ENCODE results near the gene OR2A42.
"Not testable (repeated sequence)": the region's sequence is repeated elsewhere in the genome, so short reads cannot be mapped to it uniquely, and the experiment has no call there.

OR2A42 gene

GRCh38 chr7:144223675-144224074 is 15.7 kb downstream of the OR2A42 start:
- H3K27ac ChIP-seq (ENCODE audit: low read length); H3K27me3 ChIP-seq (ENCODE audit: control insufficient read depth, insufficient read depth, low read length); DNase-seq (ENCODE audit: low read depth, low spot score); H3K4me3 ChIP-seq (ENCODE audit: low read length); H3K36me3 ChIP-seq (ENCODE audit: control insufficient read depth, insufficient read depth, low read length); H3K4me1 ChIP-seq (ENCODE audit: control insufficient read depth, insufficient read depth, low read length); H3K9me3 ChIP-seq (ENCODE audit: control insufficient read depth, insufficient read depth, low read length): not testable (repeated sequence)

GRCh38 chr7:144220531-144220930 is 18.9 kb downstream of the OR2A42 start:
- H3K27me3 ChIP-seq (ENCODE audit: control insufficient read depth, insufficient read depth, low read length); H3K36me3 ChIP-seq (ENCODE audit: control insufficient read depth, insufficient read depth, low read length); H3K9me3 ChIP-seq (ENCODE audit: control insufficient read depth, insufficient read depth, low read length); DNase-seq (ENCODE audit: low read depth, low spot score); H3K4me3 ChIP-seq (ENCODE audit: low read length); H3K27ac ChIP-seq (ENCODE audit: low read length); H3K4me1 ChIP-seq (ENCODE audit: control insufficient read depth, insufficient read depth, low read length): not testable (repeated sequence)

- no CpG with 5 or more reads among the region's 4 CpGs for WGBS (ENCODE audit: insufficient coverage, insufficient read length)
These were observed 20.3 kb downstream of the OR2A42 start for GRCh38 chr7:144219149-144219548.

GRCh38 chr7:144218581-144218980 is 20.8 kb downstream of the OR2A42 start:
- not testable (repeated sequence) for H3K27me3 ChIP-seq (ENCODE audit: control insufficient read depth, insufficient read depth, low read length); H3K9me3 ChIP-seq (ENCODE audit: control insufficient read depth, insufficient read depth, low read length); DNase-seq (ENCODE audit: low read depth, low spot score); H3K4me3 ChIP-seq (ENCODE audit: low read length); H3K4me1 ChIP-seq (ENCODE audit: control insufficient read depth, insufficient read depth, low read length); H3K36me3 ChIP-seq (ENCODE audit: control insufficient read depth, insufficient read depth, low read length); H3K27ac ChIP-seq (ENCODE audit: low read length)
- WGBS (ENCODE audit: insufficient coverage, insufficient read length), result no CpG with 5 or more reads among the region's 1 CpG

More at GRCh38 chr7:144219149-144219548, 20.3 kb downstream of the OR2A42 start:
- H3K4me1 ChIP-seq (ENCODE audit: control insufficient read depth, insufficient read depth, low read length); DNase-seq (ENCODE audit: low read depth, low spot score); H3K27ac ChIP-seq (ENCODE audit: low read length); H3K4me3 ChIP-seq (ENCODE audit: low read length); H3K36me3 ChIP-seq (ENCODE audit: control insufficient read depth, insufficient read depth, low read length); H3K9me3 ChIP-seq (ENCODE audit: control insufficient read depth, insufficient read depth, low read length); H3K27me3 ChIP-seq (ENCODE audit: control insufficient read depth, insufficient read depth, low read length): not testable (repeated sequence)

- H3K27me3 ChIP-seq (ENCODE audit: control insufficient read depth, insufficient read depth, low read length); H3K4me3 ChIP-seq (ENCODE audit: low read length); H3K27ac ChIP-seq (ENCODE audit: low read length); H3K9me3 ChIP-seq (ENCODE audit: control insufficient read depth, insufficient read depth, low read length); H3K4me1 ChIP-seq (ENCODE audit: control insufficient read depth, insufficient read depth, low read length); H3K36me3 ChIP-seq (ENCODE audit: control insufficient read depth, insufficient read depth, low read length); DNase-seq (ENCODE audit: low read depth, low spot score): not testable (repeated sequence)
These were observed 22.2 kb downstream of the OR2A42 start for GRCh38 chr7:144217200-144217599.

GRCh38 chr7:144205306-144205705 is 34.1 kb downstream of the OR2A42 start:
- not testable (repeated sequence) for H3K27me3 ChIP-seq (ENCODE audit: control insufficient read depth, insufficient read depth, low read length)
- WGBS (ENCODE audit: insufficient coverage, insufficient read length), result no CpG with 5 or more reads among the region's 5 CpGs

GRCh38 chr7:144203086-144203485 is 36.3 kb downstream of the OR2A42 start:
- H3K36me3 ChIP-seq (ENCODE audit: control insufficient read depth, insufficient read depth, low read length); H3K4me1 ChIP-seq (ENCODE audit: control insufficient read depth, insufficient read depth, low read length); H3K4me3 ChIP-seq (ENCODE audit: low read length); H3K27me3 ChIP-seq (ENCODE audit: control insufficient read depth, insufficient read depth, low read length); H3K9me3 ChIP-seq (ENCODE audit: control insufficient read depth, insufficient read depth, low read length); H3K27ac ChIP-seq (ENCODE audit: low read length); DNase-seq (ENCODE audit: low read depth, low spot score): not testable (repeated sequence)
- WGBS (ENCODE audit: insufficient coverage, insufficient read length), result no CpG with 5 or more reads among the region's 3 CpGs

More at GRCh38 chr7:144205306-144205705, 34.1 kb downstream of the OR2A42 start:
- not testable (repeated sequence) for H3K4me1 ChIP-seq (ENCODE audit: control insufficient read depth, insufficient read depth, low read length); DNase-seq (ENCODE audit: low read depth, low spot score); H3K27ac ChIP-seq (ENCODE audit: low read length); H3K36me3 ChIP-seq (ENCODE audit: control insufficient read depth, insufficient read depth, low read length); H3K4me3 ChIP-seq (ENCODE audit: low read length); H3K9me3 ChIP-seq (ENCODE audit: control insufficient read depth, insufficient read depth, low read length)

- H3K9me3 ChIP-seq (ENCODE audit: control insufficient read depth, insufficient read depth, low read length); H3K27ac ChIP-seq (ENCODE audit: low read length); DNase-seq (ENCODE audit: low read depth, low spot score); H3K36me3 ChIP-seq (ENCODE audit: control insufficient read depth, insufficient read depth, low read length); H3K27me3 ChIP-seq (ENCODE audit: control insufficient read depth, insufficient read depth, low read length); H3K4me1 ChIP-seq (ENCODE audit: control insufficient read depth, insufficient read depth, low read length); H3K4me3 ChIP-seq (ENCODE audit: low read length): not testable (repeated sequence)
- no CpG with 5 or more reads among the region's 1 CpG for WGBS (ENCODE audit: insufficient coverage, insufficient read length)
These were observed 37.4 kb downstream of the OR2A42 start for GRCh38 chr7:144201978-144202377.

- H3K27me3 ChIP-seq (ENCODE audit: control insufficient read depth, insufficient read depth, low read length); H3K36me3 ChIP-seq (ENCODE audit: control insufficient read depth, insufficient read depth, low read length); H3K4me1 ChIP-seq (ENCODE audit: control insufficient read depth, insufficient read depth, low read length); DNase-seq (ENCODE audit: low read depth, low spot score); H3K4me3 ChIP-seq (ENCODE audit: low read length); H3K27ac ChIP-seq (ENCODE audit: low read length); H3K9me3 ChIP-seq (ENCODE audit: control insufficient read depth, insufficient read depth, low read length): not testable (repeated sequence)
- no CpG with 5 or more reads among the region's 4 CpGs for WGBS (ENCODE audit: insufficient coverage, insufficient read length)
These were observed 40.5 kb downstream of the OR2A42 start for GRCh38 chr7:144198934-144199333.

GRCh38 chr7:144195212-144195872 is 44.1 kb downstream of the OR2A42 start, which contains the start of gene ARHGEF35:
Gene ARHGEF35 (minus strand): TSS chr7:144195833. CDS start chr7:144188383, 7,450 bp downstream.
- H3K27me3 ChIP-seq (ENCODE audit: control insufficient read depth, insufficient read depth, low read length); H3K4me3 ChIP-seq (ENCODE audit: low read length); DNase-seq (ENCODE audit: low read depth, low spot score); H3K4me1 ChIP-seq (ENCODE audit: control insufficient read depth, insufficient read depth, low read length); H3K36me3 ChIP-seq (ENCODE audit: control insufficient read depth, insufficient read depth, low read length); H3K27ac ChIP-seq (ENCODE audit: low read length); H3K9me3 ChIP-seq (ENCODE audit: control insufficient read depth, insufficient read depth, low read length): not testable (repeated sequence)
- WGBS (ENCODE audit: insufficient coverage, insufficient read length), result no CpG with 5 or more reads among the region's 51 CpGs

GRCh38 chr7:144194453-144194852 is 45.0 kb downstream of the OR2A42 start:
- not testable (repeated sequence) for DNase-seq (ENCODE audit: low read depth, low spot score); H3K27ac ChIP-seq (ENCODE audit: low read length); H3K4me1 ChIP-seq (ENCODE audit: control insufficient read depth, insufficient read depth, low read length); H3K27me3 ChIP-seq (ENCODE audit: control insufficient read depth, insufficient read depth, low read length); H3K4me3 ChIP-seq (ENCODE audit: low read length); H3K36me3 ChIP-seq (ENCODE audit: control insufficient read depth, insufficient read depth, low read length); H3K9me3 ChIP-seq (ENCODE audit: control insufficient read depth, insufficient read depth, low read length)
- WGBS (ENCODE audit: insufficient coverage, insufficient read length), result no CpG with 5 or more reads among the region's 6 CpGs
